Neutrophil (primary cell): ENCODE measurements around the gene ZSWIM8.

Experiments used
- H3K27ac ChIP-seq: fragments of 200-600 bp; sonication (generic); 2 replicates; pipeline ENCODE4 v1.5.1; 2016; ENCODE audit warnings: mild to moderate bottlenecking, moderate library complexity
- H3K27me3 ChIP-seq: fragments of 200-600 bp; sonication (generic); 2 replicates; pipeline ENCODE4 v1.6.0; 2016; ENCODE audit warnings: mild to moderate bottlenecking
- H3K36me3 ChIP-seq: fragments of 200-600 bp; sonication (generic); 2 replicates; pipeline ENCODE4 v1.5.1; 2017
- H3K4me1 ChIP-seq, 2 experiments: fragments of 200-600 bp in 1 of 2; sonication (generic) in 1 of 2; 1 replicate in 1 of 2; 2 replicates in 1 of 2; pipeline versions ENCODE4 v1.5.1 to v1.6.1; 2013 to 2016; ENCODE audit warnings: low read depth in 1 of 2, low read length in 1 of 2, mild to moderate bottlenecking in 1 of 2, moderate library complexity in 1 of 2; ENCODE audit not compliant: control insufficient read depth in 1 of 2, insufficient read depth in 1 of 2
- H3K4me3 ChIP-seq, 2 experiments: fragments of 200-600 bp in 1 of 2; sonication (generic) in 1 of 2; 1 replicate in 1 of 2; 2 replicates in 1 of 2; pipeline ENCODE4 v1.5.1; 2013 to 2016; ENCODE audit warnings: low read depth in 1 of 2, low read length in 1 of 2, mild to moderate bottlenecking in 1 of 2, moderate library complexity in 1 of 2
- H3K9me3 ChIP-seq: fragments of 200-600 bp; sonication (generic); 2 replicates; pipeline ENCODE4 v1.5.1; 2016
- TF ChIP-seq, protein P1 (sequence below): fragments of 200-600 bp; sonication (generic); IDR thresholded peaks from 2 replicates; pipeline ENCODE4 v1.5.1; 2016; ENCODE audit warnings: antibody characterized with exemption

The ZSWIM8 gene

GRCh38 chr10:73837072-73837471 is 51.7 kb downstream of the ZSWIM8 start:
- Histone ChIP-seq H3K4me3 (no peak overlapping the region), H3K27me3 (no peaks in the 10 kb centered on the region), H3K36me3 (peaks cover 84% of the 10 kb centered on the region), H3K27ac (no peak overlapping the region), H3K9me3 (no peaks in the 10 kb centered on the region), H3K4me1 (no peaks in the 10 kb centered on the region)
- TF ChIP-seq, protein P1, sequence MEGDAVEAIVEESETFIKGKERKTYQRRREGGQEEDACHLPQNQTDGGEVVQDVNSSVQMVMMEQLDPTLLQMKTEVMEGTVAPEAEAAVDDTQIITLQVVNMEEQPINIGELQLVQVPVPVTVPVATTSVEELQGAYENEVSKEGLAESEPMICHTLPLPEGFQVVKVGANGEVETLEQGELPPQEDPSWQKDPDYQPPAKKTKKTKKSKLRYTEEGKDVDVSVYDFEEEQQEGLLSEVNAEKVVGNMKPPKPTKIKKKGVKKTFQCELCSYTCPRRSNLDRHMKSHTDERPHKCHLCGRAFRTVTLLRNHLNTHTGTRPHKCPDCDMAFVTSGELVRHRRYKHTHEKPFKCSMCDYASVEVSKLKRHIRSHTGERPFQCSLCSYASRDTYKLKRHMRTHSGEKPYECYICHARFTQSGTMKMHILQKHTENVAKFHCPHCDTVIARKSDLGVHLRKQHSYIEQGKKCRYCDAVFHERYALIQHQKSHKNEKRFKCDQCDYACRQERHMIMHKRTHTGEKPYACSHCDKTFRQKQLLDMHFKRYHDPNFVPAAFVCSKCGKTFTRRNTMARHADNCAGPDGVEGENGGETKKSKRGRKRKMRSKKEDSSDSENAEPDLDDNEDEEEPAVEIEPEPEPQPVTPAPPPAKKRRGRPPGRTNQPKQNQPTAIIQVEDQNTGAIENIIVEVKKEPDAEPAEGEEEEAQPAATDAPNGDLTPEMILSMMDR = no peak

GRCh38 chr10:73838008-73838567 is 52.7 kb downstream of the ZSWIM8 start:
- Histone ChIP-seq H3K4me3 (no peak overlapping the region), H3K4me1 (peaks cover under 1 to 2% of the 10 kb centered on the region in 2 experiments), H3K27me3 (no peaks in the 10 kb centered on the region), H3K9me3 (no peaks in the 10 kb centered on the region), H3K27ac (no peak overlapping the region), H3K36me3 (peaks cover 91% of the 10 kb centered on the region)
- TF ChIP-seq, protein P1 = no peak

DNA sequence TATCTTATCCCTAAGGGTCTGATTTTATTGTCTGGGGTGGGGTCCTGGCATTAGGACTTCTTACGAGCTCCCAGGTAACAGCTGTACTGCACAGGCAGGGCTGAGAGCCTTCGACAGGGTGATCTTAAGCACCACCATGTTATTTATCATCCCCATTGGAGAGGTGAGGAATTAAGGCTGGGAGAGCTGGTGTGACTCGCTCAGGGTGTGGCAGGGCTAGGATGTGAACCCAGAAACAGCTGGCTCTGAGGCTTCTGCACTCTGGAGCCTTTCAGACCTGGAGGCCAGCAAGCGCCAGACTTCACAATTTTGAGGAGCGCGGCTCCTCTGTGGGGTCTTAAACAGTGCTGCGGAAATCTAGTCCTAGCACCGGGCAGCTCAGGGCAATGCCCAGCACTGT is 53.4 kb downstream of the ZSWIM8 start:
- peaks cover 98% of the 10 kb centered on the region for H3K36me3 ChIP-seq
- H3K27me3 ChIP-seq = no peaks in the 10 kb centered on the region

GRCh38 chr10:73839276-73839966 is 54.0 kb downstream of the ZSWIM8 start:
- Histone ChIP-seq H3K4me3 (no peak overlapping the region), H3K27ac (no peak overlapping the region), H3K36me3 (peaks cover 97% of the 10 kb centered on the region), H3K4me1 (peaks cover 8 to 10% of the 10 kb centered on the region in 2 experiments), H3K27me3 (no peaks in the 10 kb centered on the region), H3K9me3 (no peaks in the 10 kb centered on the region)
- TF ChIP-seq, protein P1 = no peak

More for the DNA sequence above, 53.4 kb downstream of the ZSWIM8 start:
- Histone ChIP-seq H3K4me3 (no peak overlapping the region), H3K27ac (no peak overlapping the region), H3K4me1 (peaks cover 8 to 9% of the 10 kb centered on the region in 2 experiments), H3K9me3 (no peaks in the 10 kb centered on the region)
- TF ChIP-seq, protein P1 = no peak

DNA sequence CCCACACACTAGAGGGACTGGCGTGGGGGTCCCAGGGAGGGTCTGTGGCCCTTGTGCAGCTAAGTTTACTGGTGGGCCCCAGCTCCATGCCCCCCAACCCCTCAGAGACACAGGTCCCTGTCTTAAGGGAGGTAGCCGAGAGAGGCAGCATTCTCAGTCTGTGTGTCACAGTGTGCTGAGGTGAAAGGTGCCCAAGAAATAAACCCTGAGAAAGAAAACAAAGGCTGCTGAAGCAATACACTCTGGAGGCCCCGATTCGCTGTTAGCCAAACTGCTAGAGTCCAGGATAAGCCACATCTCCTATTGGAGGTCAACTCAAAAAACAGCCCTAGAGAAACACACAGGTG is 54.6 kb downstream of the ZSWIM8 start:
- no peak overlapping the region for H3K4me3 ChIP-seq
- peaks cover 8 to 10% of the 10 kb centered on the region in 2 experiments for H3K4me1 ChIP-seq
- no peak overlapping the region for H3K27ac ChIP-seq
- peaks cover 97% of the 10 kb centered on the region for H3K36me3 ChIP-seq
- H3K9me3 ChIP-seq = no peaks in the 10 kb centered on the region
- TF ChIP-seq, protein P1 = no peak
- H3K27me3 ChIP-seq = no peaks in the 10 kb centered on the region
